Measurements from ENCODE around the gene DTD1.

DTD1 gene

GRCh38 chr20:18739751-18740166, 151.9 kb downstream of the DTD1 start:
- in situ Hi-C loops (cut with MboI; ENCODE audit: low pct_unique_long_range_greater_than_20kb, low sequenced_read_pairs, unreplicated experiment): no loop called here
- TF ChIP-seq, protein P1, sequence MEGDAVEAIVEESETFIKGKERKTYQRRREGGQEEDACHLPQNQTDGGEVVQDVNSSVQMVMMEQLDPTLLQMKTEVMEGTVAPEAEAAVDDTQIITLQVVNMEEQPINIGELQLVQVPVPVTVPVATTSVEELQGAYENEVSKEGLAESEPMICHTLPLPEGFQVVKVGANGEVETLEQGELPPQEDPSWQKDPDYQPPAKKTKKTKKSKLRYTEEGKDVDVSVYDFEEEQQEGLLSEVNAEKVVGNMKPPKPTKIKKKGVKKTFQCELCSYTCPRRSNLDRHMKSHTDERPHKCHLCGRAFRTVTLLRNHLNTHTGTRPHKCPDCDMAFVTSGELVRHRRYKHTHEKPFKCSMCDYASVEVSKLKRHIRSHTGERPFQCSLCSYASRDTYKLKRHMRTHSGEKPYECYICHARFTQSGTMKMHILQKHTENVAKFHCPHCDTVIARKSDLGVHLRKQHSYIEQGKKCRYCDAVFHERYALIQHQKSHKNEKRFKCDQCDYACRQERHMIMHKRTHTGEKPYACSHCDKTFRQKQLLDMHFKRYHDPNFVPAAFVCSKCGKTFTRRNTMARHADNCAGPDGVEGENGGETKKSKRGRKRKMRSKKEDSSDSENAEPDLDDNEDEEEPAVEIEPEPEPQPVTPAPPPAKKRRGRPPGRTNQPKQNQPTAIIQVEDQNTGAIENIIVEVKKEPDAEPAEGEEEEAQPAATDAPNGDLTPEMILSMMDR (IDR thresholded peaks at IDR 0.05; ENCODE audit: extremely low read depth, insufficient read depth, missing control alignments): no peak

GRCh38 chr20:18740726-18741125, 152.9 kb downstream of the DTD1 start:
- in situ Hi-C loops (cut with MboI; ENCODE audit: low pct_unique_long_range_greater_than_20kb, low sequenced_read_pairs, unreplicated experiment): no loop called here
- DNase-seq (ENCODE audit: low spot score): no peak
- TF ChIP-seq, protein P1 (IDR thresholded peaks at IDR 0.05; ENCODE audit: extremely low read depth, insufficient read depth, missing control alignments): no peak

More at GRCh38 chr20:18739751-18740166, 151.9 kb downstream of the DTD1 start:
- DNase-seq (ENCODE audit: low spot score): no peak

- no peak for DNase-seq (ENCODE audit: low spot score)
- TF ChIP-seq, protein P1 (IDR thresholded peaks at IDR 0.05; ENCODE audit: extremely low read depth, insufficient read depth, missing control alignments): no peak
- in situ Hi-C loops (cut with MboI; ENCODE audit: low pct_unique_long_range_greater_than_20kb, low sequenced_read_pairs, unreplicated experiment): no loop called here
These were observed 155.0 kb downstream of the DTD1 start for GRCh38 chr20:18742841-18743240.

GRCh38 chr20:18743665-18744440, 156.0 kb downstream of the DTD1 start:
- in situ Hi-C loops (cut with MboI; ENCODE audit: low pct_unique_long_range_greater_than_20kb, low sequenced_read_pairs, unreplicated experiment): no loop called here
- TF ChIP-seq, protein P1 (IDR thresholded peaks at IDR 0.05; ENCODE audit: extremely low read depth, insufficient read depth, missing control alignments): no peak
- DNase-seq (ENCODE audit: low spot score): no peak

- TF ChIP-seq, protein P1 (IDR thresholded peaks at IDR 0.05; ENCODE audit: extremely low read depth, insufficient read depth, missing control alignments): no peak
- DNase-seq (ENCODE audit: low spot score): no peak
- in situ Hi-C loops (cut with MboI; ENCODE audit: low pct_unique_long_range_greater_than_20kb, low sequenced_read_pairs, unreplicated experiment): no loop called here
These were observed 159.2 kb downstream of the DTD1 start for GRCh38 chr20:18747090-18747489.

- TF ChIP-seq, protein P1 (IDR thresholded peaks at IDR 0.05; ENCODE audit: extremely low read depth, insufficient read depth, missing control alignments): no peak
- no peak for DNase-seq (ENCODE audit: low spot score)
- in situ Hi-C loops (cut with MboI; ENCODE audit: low pct_unique_long_range_greater_than_20kb, low sequenced_read_pairs, unreplicated experiment): no loop called here
These were observed 161.1 kb downstream of the DTD1 start for GRCh38 chr20:18748987-18749386.
